Neural cell (in vitro differentiated cells): Measurements from ENCODE around the gene G6PD. TPM values are rescaled to one million over a fixed set of nuclear protein-coding genes. Genes with fewer than 3 reads are reported as not detected.

Experiments used
- H2AFZ ChIP-seq: fragments of 200-600, 300-800 bp; sonication (generic), shearing (Covaris generic); 2 replicates; pipeline ENCODE4 v1.6.0; 2014; ENCODE audit warnings: low read depth, mild to moderate bottlenecking, antibody characterized with exemption, low read length, moderate library complexity
- H3F3A ChIP-seq: fragments of 200-600 bp; shearing (Covaris generic); 2 replicates; pipeline ENCODE4 v1.6.1; 2016; ENCODE audit warnings: mild to moderate bottlenecking, moderate library complexity, mixed read lengths, antibody characterized with exemption, low read length; ENCODE audit not compliant: insufficient read depth, poor library complexity, severe bottlenecking
- H3K27ac ChIP-seq: fragments of 200-600, 300-800 bp; sonication (generic), shearing (Covaris generic); 2 replicates; pipeline ENCODE4 v1.5.1; 2014; ENCODE audit warnings: mild to moderate bottlenecking, low read length, moderate library complexity
- H3K27me3 ChIP-seq: fragments of 300-800, 200-600 bp; sonication (generic), shearing (Covaris generic); 2 replicates; pipeline ENCODE4 v1.6.0; 2014; ENCODE audit warnings: mild to moderate bottlenecking, low read depth, low read length, moderate library complexity; ENCODE audit not compliant: insufficient read depth
- H3K36me3 ChIP-seq: fragments of 300-800, 200-600 bp; sonication (generic), shearing (Covaris generic); 2 replicates; pipeline ENCODE4 v1.5.1; 2014; ENCODE audit warnings: mild to moderate bottlenecking, antibody characterized with exemption, low read length, moderate library complexity; ENCODE audit not compliant: insufficient read depth
- H3K4me2 ChIP-seq: fragments of 300-800, 200-600 bp; sonication (generic), shearing (Covaris generic); 2 replicates; pipeline ENCODE4 v1.6.0; 2014; ENCODE audit warnings: mild to moderate bottlenecking, low read length
- H3K4me3 ChIP-seq: fragments of 300-800, 200-600 bp; sonication (generic), shearing (Covaris generic); 2 replicates; pipeline ENCODE4 v1.5.1; 2014; ENCODE audit warnings: mild to moderate bottlenecking, low read length, moderate library complexity
- H3K79me2 ChIP-seq: fragments of 200-600 bp; shearing (Covaris generic); replicated peaks from 2 replicates; pipeline ENCODE4 v1.6.0; 2014; ENCODE audit warnings: mild to moderate bottlenecking, low read length, moderate library complexity; ENCODE audit not compliant: insufficient read depth
- H3K9ac ChIP-seq: fragments of 300-800, 200-600 bp; sonication (generic), shearing (Covaris generic); 2 replicates; pipeline ENCODE4 v1.6.1; 2016; ENCODE audit warnings: mild to moderate bottlenecking, low read length, mixed read lengths
- H3K9me2 ChIP-seq: fragments of 200-600 bp; shearing (Covaris generic); 2 replicates; pipeline ENCODE4 v1.6.1; 2016; ENCODE audit warnings: mild to moderate bottlenecking, low read length, mixed read lengths; ENCODE audit not compliant: insufficient read depth
- H3K9me3 ChIP-seq: fragments of 200-600, 300-800 bp; sonication (generic), shearing (Covaris generic); 2 replicates; pipeline ENCODE4 v1.6.1; 2016; ENCODE audit warnings: mild to moderate bottlenecking, mixed run types, low read length, moderate library complexity, mixed read lengths
- H4K20me1 ChIP-seq: fragments of 200-600 bp; shearing (Covaris generic); 2 replicates; pipeline ENCODE4 v1.6.1; 2016; ENCODE audit warnings: mild to moderate bottlenecking, mixed run types; ENCODE audit not compliant: insufficient read depth
- EP300 ChIP-seq: fragments of 450-650 bp; conservative IDR thresholded peaks from 2 replicates; pipeline ENCODE4 v1.6.1; 2014; ENCODE audit warnings: antibody characterized with exemption, mild to moderate bottlenecking, moderate library complexity; ENCODE audit not compliant: poor library complexity, severe bottlenecking
- EZH2 ChIP-seq: fragments of 200-600, 300-800 bp; shearing (Covaris generic), sonication (generic); IDR thresholded peaks from 2 replicates; pipeline ENCODE4 v1.6.1; 2014; ENCODE audit warnings: antibody characterized with exemption, low read length, borderline replicate concordance, mild to moderate bottlenecking; ENCODE audit not compliant: insufficient read depth, poor library complexity, severe bottlenecking
- MXI1 ChIP-seq: fragments of 450-650 bp; conservative IDR thresholded peaks from 2 replicates; pipeline ENCODE4 v1.6.1; 2014; ENCODE audit warnings: antibody characterized with exemption, mild to moderate bottlenecking; ENCODE audit not compliant: poor library complexity, severe bottlenecking
- POLR2AphosphoS5 ChIP-seq: IDR thresholded peaks from 2 replicates; pipeline ENCODE4 v1.6.1; 2012
- RAD21 ChIP-seq: fragments of 450-650 bp; conservative IDR thresholded peaks from 2 replicates; pipeline ENCODE4 v1.6.1; 2014; ENCODE audit warnings: antibody characterized with exemption, mild to moderate bottlenecking, moderate library complexity
- SMC3 ChIP-seq: fragments of 450-650 bp; conservative IDR thresholded peaks from 2 replicates; pipeline ENCODE4 v1.6.1; 2014; ENCODE audit warnings: antibody characterized with exemption, mild to moderate bottlenecking, moderate library complexity; ENCODE audit not compliant: poor library complexity
- TAF1 ChIP-seq: IDR thresholded peaks from 2 replicates; pipeline ENCODE4 v1.6.1; 2012; ENCODE audit warnings: low read depth
- polyA plus RNA-seq: library from polyadenylated mRNA; depleted of rRNA; stranded (reverse); fragments of >200 nt; gene quantifications from 2 replicates; pipeline ENCODE4 v1.2.3, GENCODE V29; 2014
- TF ChIP-seq, protein P1 (sequence below): fragments of 450-650 bp; IDR thresholded peaks from 2 replicates; pipeline ENCODE4 v1.5.1; 2014; ENCODE audit warnings: antibody characterized with exemption, mild to moderate bottlenecking, moderate library complexity; ENCODE audit not compliant: poor library complexity, severe bottlenecking
- TF ChIP-seq, protein P2 (sequence below): IDR thresholded peaks from 2 replicates; pipeline ENCODE4 v1.6.1; 2012; ENCODE audit warnings: borderline replicate concordance

G6PD gene
- polyA plus RNA-seq, 1 donor from 2014 or later: 18.8 TPM

DNA sequence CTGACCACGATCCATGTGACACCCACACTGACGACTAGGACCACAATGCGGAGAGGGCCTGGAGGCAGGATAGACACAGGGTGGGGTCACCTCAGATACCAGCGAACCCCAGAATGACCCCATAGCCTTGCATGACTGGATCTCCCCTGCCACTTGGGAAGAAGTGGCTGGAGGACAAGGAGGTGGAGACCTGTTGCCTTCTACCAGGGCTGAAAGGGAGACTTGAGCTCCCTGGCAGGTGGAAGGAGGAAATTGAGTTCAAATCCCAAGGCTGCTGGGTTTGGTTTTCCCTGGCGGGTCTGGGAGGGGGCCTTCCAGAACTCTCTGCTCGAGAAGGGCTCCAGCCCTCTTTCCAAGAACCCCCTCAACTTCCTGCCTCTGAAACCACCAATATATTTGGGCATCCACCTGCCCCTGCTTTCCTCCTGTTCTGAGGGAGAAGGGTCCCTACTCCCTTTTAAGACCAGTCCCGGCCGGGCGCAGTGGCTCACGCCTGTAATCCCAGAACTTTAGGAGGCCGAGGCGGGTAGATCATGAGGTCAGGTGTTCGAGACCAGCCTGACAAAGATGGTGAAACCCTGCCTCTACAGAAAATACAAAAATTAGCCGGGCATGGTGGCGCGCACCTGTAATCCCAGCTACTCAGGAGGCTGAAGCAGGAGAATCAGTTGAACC, 33.6 kb downstream of the G6PD start:
- Histone ChIP-seq H3F3A (no peaks in the 10 kb centered on the region), H3K27ac (no peak overlapping the region), H3K27me3 (no peaks in the 10 kb centered on the region), H3K9me3 (no peaks in the 10 kb centered on the region), H3K36me3 (no peaks in the 10 kb centered on the region), H3K4me2 (no peak overlapping the region), H2AFZ (no peak overlapping the region), H4K20me1 (no peaks in the 10 kb centered on the region), H3K79me2 (no peaks in the 10 kb centered on the region), H3K9me2 (no peaks in the 10 kb centered on the region), H3K9ac (no peak overlapping the region), H3K4me3 (no peak overlapping the region)
- no peak for TF ChIP-seq POLR2AphosphoS5
- no peak for TF ChIP-seq RAD21
- TF ChIP-seq EP300: no peak
- TF ChIP-seq SMC3: no peak
- TF ChIP-seq, protein P1, sequence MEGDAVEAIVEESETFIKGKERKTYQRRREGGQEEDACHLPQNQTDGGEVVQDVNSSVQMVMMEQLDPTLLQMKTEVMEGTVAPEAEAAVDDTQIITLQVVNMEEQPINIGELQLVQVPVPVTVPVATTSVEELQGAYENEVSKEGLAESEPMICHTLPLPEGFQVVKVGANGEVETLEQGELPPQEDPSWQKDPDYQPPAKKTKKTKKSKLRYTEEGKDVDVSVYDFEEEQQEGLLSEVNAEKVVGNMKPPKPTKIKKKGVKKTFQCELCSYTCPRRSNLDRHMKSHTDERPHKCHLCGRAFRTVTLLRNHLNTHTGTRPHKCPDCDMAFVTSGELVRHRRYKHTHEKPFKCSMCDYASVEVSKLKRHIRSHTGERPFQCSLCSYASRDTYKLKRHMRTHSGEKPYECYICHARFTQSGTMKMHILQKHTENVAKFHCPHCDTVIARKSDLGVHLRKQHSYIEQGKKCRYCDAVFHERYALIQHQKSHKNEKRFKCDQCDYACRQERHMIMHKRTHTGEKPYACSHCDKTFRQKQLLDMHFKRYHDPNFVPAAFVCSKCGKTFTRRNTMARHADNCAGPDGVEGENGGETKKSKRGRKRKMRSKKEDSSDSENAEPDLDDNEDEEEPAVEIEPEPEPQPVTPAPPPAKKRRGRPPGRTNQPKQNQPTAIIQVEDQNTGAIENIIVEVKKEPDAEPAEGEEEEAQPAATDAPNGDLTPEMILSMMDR: no peak
- TF ChIP-seq MXI1: no peak
- TF ChIP-seq TAF1: no peak
- no peak for TF ChIP-seq EZH2
- TF ChIP-seq, protein P2, sequence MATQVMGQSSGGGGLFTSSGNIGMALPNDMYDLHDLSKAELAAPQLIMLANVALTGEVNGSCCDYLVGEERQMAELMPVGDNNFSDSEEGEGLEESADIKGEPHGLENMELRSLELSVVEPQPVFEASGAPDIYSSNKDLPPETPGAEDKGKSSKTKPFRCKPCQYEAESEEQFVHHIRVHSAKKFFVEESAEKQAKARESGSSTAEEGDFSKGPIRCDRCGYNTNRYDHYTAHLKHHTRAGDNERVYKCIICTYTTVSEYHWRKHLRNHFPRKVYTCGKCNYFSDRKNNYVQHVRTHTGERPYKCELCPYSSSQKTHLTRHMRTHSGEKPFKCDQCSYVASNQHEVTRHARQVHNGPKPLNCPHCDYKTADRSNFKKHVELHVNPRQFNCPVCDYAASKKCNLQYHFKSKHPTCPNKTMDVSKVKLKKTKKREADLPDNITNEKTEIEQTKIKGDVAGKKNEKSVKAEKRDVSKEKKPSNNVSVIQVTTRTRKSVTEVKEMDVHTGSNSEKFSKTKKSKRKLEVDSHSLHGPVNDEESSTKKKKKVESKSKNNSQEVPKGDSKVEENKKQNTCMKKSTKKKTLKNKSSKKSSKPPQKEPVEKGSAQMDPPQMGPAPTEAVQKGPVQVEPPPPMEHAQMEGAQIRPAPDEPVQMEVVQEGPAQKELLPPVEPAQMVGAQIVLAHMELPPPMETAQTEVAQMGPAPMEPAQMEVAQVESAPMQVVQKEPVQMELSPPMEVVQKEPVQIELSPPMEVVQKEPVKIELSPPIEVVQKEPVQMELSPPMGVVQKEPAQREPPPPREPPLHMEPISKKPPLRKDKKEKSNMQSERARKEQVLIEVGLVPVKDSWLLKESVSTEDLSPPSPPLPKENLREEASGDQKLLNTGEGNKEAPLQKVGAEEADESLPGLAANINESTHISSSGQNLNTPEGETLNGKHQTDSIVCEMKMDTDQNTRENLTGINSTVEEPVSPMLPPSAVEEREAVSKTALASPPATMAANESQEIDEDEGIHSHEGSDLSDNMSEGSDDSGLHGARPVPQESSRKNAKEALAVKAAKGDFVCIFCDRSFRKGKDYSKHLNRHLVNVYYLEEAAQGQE: no peak

DNA sequence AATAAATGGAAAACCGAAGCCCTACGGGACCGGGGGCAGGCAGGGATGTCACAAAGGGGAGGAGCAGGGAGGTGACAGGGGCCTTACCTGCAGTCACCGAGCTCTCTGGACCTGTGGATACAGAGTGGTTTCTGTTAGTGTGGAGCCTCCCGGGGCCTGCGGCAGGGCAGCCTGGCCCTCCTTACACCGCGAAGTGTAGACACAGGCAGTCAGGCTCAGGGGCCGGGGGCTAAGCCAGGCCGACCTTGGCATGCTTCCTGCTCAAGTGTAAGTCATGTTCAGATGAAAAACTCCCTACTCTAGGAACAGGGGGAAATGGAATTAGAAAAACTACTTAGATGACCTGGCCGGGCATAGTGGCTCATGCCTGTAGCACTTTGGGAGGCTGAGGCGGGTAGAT, 34.9 kb downstream of the G6PD start:
- Histone ChIP-seq H3K9ac (no peak overlapping the region), H3K4me3 (no peak overlapping the region), H3F3A (no peaks in the 10 kb centered on the region), H3K9me2 (no peaks in the 10 kb centered on the region), H2AFZ (no peak overlapping the region), H3K27me3 (no peaks in the 10 kb centered on the region), H3K36me3 (no peaks in the 10 kb centered on the region), H3K79me2 (no peaks in the 10 kb centered on the region), H3K27ac (no peak overlapping the region), H3K9me3 (no peaks in the 10 kb centered on the region), H3K4me2 (no peak overlapping the region), H4K20me1 (no peaks in the 10 kb centered on the region)
- TF ChIP-seq EZH2 (no peak), MXI1 (no peak), RAD21 (no peak), POLR2AphosphoS5 (no peak), TAF1 (no peak), SMC3 (no peak), EP300 (no peak)
- TF ChIP-seq, protein P1: no peak
- TF ChIP-seq, protein P2: no peak
